ENCODE results near the gene SEMA3C. TPM values are rescaled to one million over a fixed set of nuclear protein-coding genes. Genes with fewer than 3 reads are reported as not detected.

The SEMA3C gene
- total RNA-seq, 4 donors from 2014 or later: 34.8 to 371 (median 116) TPM

GRCh38 chr7:80907612-80908011 is 11.2 kb downstream of the SEMA3C start:
- DNase-seq: no peak
- Histone ChIP-seq H3K4me1 (no peaks in the 10 kb centered on the region), H3K36me3 (no peaks in the 10 kb centered on the region), H3K27ac (no peak overlapping the region), H3K27me3 (no peaks in the 10 kb centered on the region), H3K9me3 (no peaks in the 10 kb centered on the region), H3K4me3 (no peak overlapping the region)
- TF ChIP-seq CTCF (IDR thresholded peaks at IDR 0.05) (no peak), POLR2A (IDR thresholded peaks at IDR 0.05) (no peak)
- intact Hi-C loops (cut with DNase I; ENCODE audit: low total_unique reads): no loop called here

GRCh38 chr7:80907141-80907601 is 11.7 kb downstream of the SEMA3C start:
- Histone ChIP-seq H3K36me3 (no peaks in the 10 kb centered on the region), H3K27me3 (no peaks in the 10 kb centered on the region), H3K27ac (no peak overlapping the region), H3K4me1 (no peaks in the 10 kb centered on the region), H3K9me3 (no peaks in the 10 kb centered on the region), H3K4me3 (no peak overlapping the region)
- DNase-seq: no peak
- TF ChIP-seq CTCF (IDR thresholded peaks at IDR 0.05): no peak
- no peak for TF ChIP-seq POLR2A (IDR thresholded peaks at IDR 0.05)
- intact Hi-C loops (cut with DNase I; ENCODE audit: low total_unique reads): no loop called here

GRCh38 chr7:80905334-80905733 is 13.5 kb downstream of the SEMA3C start:
- intact Hi-C loops (cut with DNase I; ENCODE audit: low total_unique reads): no loop called here
- DNase-seq: no peak
- no peak overlapping the region for H3K27ac ChIP-seq

GRCh38 chr7:80902716-80903308 is 16.0 kb downstream of the SEMA3C start:
- intact Hi-C loops (cut with DNase I; ENCODE audit: low total_unique reads): no loop called here
- Histone ChIP-seq H3K4me3 (no peak overlapping the region), H3K27ac (no peak overlapping the region), H3K27me3 (no peaks in the 10 kb centered on the region), H3K4me1 (peaks cover 0 to 3% of the 10 kb centered on the region in 2 donors), H3K9me3 (no peaks in the 10 kb centered on the region), H3K36me3 (no peaks in the 10 kb centered on the region)
- no peak for DNase-seq
- TF ChIP-seq POLR2A (IDR thresholded peaks at IDR 0.05): no peak

More at GRCh38 chr7:80905334-80905733, 13.5 kb downstream of the SEMA3C start:
- Histone ChIP-seq H3K4me3 (no peak overlapping the region), H3K9me3 (no peaks in the 10 kb centered on the region), H3K4me1 (no peaks in the 10 kb centered on the region), H3K36me3 (no peaks in the 10 kb centered on the region), H3K27me3 (no peaks in the 10 kb centered on the region)
- TF ChIP-seq CTCF (IDR thresholded peaks at IDR 0.05): no peak
- no peak for TF ChIP-seq POLR2A (IDR thresholded peaks at IDR 0.05)

GRCh38 chr7:80902019-80902418 is 16.8 kb downstream of the SEMA3C start:
- Histone ChIP-seq H3K36me3 (no peaks in the 10 kb centered on the region), H3K4me1 (peaks cover 0 to 3% of the 10 kb centered on the region in 2 donors), H3K9me3 (no peaks in the 10 kb centered on the region), H3K4me3 (no peak overlapping the region), H3K27ac (peak overlapping the region; percentile 62 to 66), H3K27me3 (no peaks in the 10 kb centered on the region)
- no peak for DNase-seq
- intact Hi-C loops (cut with DNase I; ENCODE audit: low total_unique reads): no loop called here
- TF ChIP-seq POLR2A (IDR thresholded peaks at IDR 0.05) (no peak), CTCF (IDR thresholded peaks at IDR 0.05) (no peak)
